Epithelial cell of esophagus (primary cell): ENCODE data around the gene RGS6.

Experiments used
- DNase-seq: peaks from one replicate; pipeline ENCODE4 v3.0.0; 2010; ENCODE audit warnings: low read depth
- H3K4me3 ChIP-seq: 2 replicates; pipeline ENCODE4 v1.5.1; 2011; ENCODE audit warnings: mild to moderate bottlenecking, low read length, control low read depth
- CTCF ChIP-seq: IDR thresholded peaks from 2 replicates; pipeline ENCODE4 v1.5.1; 2011; ENCODE audit warnings: low read depth, mild to moderate bottlenecking, low read length, control low read depth, inconsistent platforms; ENCODE audit not compliant: insufficient read depth; ENCODE audit errors: missing control alignments

Gene RGS6

GRCh38 chr14:72563676-72564075 is 631.4 kb downstream of the RGS6 start:
- DNase-seq: no peak
- TF ChIP-seq CTCF: no peak

GRCh38 chr14:72565149-72565559 is 632.9 kb downstream of the RGS6 start:
- H3K4me3 ChIP-seq: no peak overlapping the region
- no peak for TF ChIP-seq CTCF
- DNase-seq: no peak

More at GRCh38 chr14:72563676-72564075, 631.4 kb downstream of the RGS6 start:
- H3K4me3 ChIP-seq: no peak overlapping the region

GRCh38 chr14:72565917-72566316 is 633.7 kb downstream of the RGS6 start:
- no peak for TF ChIP-seq CTCF
- H3K4me3 ChIP-seq: no peak overlapping the region
- DNase-seq: no peak

GRCh38 chr14:72567226-72567625 is 635.0 kb downstream of the RGS6 start:
- TF ChIP-seq CTCF: no peak
- no peak overlapping the region for H3K4me3 ChIP-seq
- DNase-seq: no peak

GRCh38 chr14:72568296-72568992 is 636.2 kb downstream of the RGS6 start:
- DNase-seq: no peak
- TF ChIP-seq CTCF: no peak
- no peak overlapping the region for H3K4me3 ChIP-seq

GRCh38 chr14:72573725-72574417 is 641.6 kb downstream of the RGS6 start:
- H3K4me3 ChIP-seq: no peak overlapping the region
- no peak for DNase-seq
- no peak for TF ChIP-seq CTCF
